NCI-H2171 (cell line): ENCODE data around the gene TMPRSS9.
"Not testable (repeated sequence)": the region's sequence is repeated elsewhere in the genome, so short reads cannot be mapped to it uniquely, and the experiment has no call there.

Experiments used
- DNase-seq: peaks from one replicate; lab custom pipeline; 2025; lab: John Stamatoyannopoulos, UW

Gene TMPRSS9

DNA sequence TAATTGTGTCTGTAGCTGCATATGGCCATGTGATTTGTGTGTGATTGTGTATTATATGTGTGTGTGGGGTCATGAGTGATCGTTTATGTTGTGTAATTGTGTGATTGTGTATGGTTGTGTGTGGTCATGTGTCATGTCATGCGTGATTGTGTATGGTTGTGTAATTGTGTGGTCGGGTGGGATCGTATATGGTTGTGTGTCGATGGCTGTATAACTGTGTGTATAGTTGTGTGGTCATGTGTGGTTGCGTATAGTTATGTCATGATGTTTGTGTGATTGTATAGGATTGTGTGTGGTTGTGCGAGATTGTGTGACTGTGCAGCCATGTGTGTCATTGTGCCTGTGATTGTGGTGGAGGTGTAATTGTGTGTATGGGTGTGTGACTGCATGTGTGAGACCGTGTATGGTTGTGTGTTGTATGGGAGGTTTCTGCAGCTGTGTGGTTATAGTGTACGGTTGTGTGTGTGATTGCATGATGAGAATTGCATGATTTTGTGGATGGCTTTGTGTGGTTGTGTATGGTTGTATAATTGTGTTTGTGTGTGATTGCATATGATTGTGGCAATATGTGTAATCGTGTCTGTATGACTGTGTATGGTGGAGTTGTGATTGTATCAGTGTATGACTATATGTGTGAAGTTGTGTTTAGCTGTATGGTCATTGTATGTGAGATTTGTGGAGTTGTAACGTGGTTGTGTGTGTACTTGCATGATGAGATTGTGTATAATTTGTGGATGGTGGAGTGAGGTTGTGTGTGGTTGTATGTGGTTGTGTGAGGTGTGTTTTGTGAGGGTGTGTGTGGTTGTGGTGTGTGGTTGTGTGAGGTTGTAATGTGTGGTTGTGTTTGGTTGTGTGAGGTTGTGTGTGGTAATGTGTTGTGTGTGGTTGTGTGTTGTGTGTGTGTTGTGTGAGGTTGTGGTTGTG lies 2.2 kb downstream of the TMPRSS9 start:
- DNase-seq = no peak

- DNase-seq = no peak
Observed at GRCh38 chr19:2362970-2363300, 2.9 kb downstream of the TMPRSS9 start.

- no peak for DNase-seq
Observed at GRCh38 chr19:2363419-2363818, 3.4 kb downstream of the TMPRSS9 start.

DNA sequence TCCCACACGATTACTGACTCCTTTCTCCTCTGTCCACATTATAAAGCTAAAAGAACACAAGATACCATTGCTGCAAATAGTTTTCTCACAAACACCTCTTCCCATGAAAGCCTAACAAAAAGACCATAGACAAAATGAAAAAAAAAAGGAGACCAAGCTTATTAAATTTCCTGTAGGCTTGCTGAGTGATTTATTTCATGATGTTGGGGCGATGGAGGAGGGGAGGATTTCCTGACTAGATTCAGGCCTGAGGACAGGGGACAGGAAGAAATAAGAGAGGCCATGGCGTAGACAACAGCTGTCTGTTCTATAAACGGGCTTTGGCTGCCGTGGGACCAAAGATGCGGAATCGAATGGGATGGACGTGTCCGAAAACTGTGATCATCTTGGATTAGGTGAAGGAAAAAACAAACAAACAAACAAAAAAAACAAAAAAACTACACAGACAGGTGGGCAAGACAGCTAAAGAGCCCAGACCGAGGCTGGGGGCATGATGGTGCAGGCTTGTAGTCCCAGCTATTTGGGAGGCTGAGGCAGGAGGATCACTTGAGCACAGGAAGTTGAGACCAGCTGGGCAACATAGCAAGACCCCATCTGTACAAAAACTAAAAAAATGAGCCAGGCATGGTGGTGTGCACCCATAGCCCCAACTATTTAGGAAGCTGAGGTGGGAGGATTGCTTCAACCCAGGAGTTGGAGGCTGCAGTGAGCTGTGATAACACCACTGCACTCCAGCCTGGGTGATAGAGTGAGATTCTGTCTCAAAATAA lies 5.3 kb downstream of the TMPRSS9 start:
- no peak for DNase-seq

DNA sequence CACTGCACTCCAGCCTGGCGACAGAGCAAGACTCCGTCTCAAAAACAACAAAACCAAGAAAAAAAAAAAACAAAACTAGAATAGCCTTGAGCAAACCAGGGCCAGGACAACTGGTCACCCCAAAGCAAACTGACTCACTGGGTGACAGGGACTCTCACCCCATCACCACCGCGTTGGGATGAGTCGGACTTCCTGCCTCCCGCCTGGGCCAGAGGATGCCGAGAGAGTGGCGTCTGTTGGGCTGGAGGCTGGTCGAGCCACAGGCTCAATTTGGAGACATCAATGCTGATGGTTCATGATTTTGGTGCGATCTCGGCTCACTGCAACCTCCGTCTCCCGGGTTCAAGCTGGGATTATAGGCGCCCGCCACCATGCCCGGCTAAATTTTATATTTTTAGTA lies 11.6 kb downstream of the TMPRSS9 start:
- DNase-seq = no peak

DNA sequence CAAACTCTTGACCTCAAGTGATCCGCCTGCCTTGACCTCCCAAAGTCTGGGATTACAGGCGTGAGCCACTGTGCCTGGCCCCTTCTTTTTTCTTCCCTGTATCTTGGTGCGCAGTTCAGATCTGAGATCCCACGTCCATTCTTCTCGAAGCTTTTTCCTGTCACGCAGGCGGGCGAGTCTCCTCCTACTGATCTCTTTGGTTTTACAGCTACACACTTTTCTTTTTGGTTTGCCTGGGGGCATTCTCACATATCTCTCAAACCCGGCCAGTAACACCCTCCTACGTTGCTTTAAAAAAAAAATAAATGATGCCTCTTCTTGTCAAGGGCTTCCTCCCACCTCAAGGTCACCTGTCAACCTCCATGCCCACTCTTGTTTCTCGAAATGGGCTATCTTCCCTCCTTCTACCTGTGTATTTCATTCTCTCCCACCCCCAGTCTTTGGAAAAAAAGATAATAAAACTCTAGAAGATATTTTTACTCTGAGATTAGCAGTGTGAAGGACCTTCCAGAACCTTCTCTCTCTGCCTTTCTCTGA lies 12.1 kb downstream of the TMPRSS9 start:
- no peak for DNase-seq

- DNase-seq = no peak
Observed at GRCh38 chr19:2374808-2375207, 14.7 kb downstream of the TMPRSS9 start.

DNA sequence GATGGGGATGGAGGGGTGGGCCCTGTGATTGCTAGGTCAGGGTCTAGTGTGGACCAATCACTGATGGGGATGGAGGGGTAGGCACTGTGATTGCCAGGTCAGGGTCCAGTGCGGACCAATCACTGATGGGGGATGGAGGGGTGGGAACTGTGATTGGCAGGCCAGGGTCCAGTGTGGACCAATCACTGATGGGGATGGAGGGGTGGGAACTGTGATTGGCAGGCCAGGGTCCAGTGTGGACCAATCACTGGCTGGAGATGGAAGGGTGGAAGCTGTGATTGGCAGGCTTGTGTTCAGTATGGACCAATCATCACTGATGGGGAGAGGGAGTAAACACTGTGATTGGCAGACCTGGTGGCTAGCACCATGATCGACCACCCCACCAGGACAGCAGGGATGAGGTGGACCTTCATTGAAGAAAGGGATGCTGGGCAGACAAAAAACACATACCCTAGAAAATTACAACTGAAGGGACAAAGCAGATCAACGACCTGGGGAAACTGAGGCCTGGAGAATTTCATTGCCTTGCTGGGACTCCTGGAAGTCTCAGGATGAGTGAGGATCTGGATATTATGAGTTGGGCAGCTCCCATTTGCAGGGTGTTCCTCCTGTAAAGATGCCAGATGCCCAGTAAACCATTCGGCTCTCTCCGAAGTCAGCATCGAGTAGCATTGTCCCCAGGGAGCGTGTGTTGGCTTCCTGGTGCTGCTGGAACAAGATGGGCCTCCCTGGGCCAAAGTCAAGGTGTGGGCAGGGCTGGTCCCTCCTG lies 15.5 kb downstream of the TMPRSS9 start:
- no peak for DNase-seq

- no peak for DNase-seq
Observed at GRCh38 chr19:2376784-2377519, 16.9 kb downstream of the TMPRSS9 start.

DNA sequence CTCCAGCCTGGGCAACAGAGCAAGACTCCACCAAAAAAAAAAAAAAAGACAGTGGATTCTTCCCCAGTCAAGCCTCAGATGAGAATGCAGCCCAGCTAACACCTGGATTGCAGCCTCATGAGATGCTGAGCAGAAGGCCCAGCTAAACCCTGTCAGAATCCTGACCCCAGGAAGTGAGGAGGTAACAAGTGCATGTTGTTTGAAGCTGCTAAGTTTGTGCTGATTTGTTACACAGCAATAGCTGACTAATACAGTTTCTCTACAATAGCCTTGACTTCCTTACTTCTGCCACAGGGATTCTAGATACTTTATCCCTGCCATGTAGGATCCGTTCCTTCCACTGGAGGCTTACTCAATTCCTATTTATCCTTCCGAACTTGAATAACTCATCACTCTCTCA lies 20.5 kb downstream of the TMPRSS9 start:
- no peak for DNase-seq

DNA sequence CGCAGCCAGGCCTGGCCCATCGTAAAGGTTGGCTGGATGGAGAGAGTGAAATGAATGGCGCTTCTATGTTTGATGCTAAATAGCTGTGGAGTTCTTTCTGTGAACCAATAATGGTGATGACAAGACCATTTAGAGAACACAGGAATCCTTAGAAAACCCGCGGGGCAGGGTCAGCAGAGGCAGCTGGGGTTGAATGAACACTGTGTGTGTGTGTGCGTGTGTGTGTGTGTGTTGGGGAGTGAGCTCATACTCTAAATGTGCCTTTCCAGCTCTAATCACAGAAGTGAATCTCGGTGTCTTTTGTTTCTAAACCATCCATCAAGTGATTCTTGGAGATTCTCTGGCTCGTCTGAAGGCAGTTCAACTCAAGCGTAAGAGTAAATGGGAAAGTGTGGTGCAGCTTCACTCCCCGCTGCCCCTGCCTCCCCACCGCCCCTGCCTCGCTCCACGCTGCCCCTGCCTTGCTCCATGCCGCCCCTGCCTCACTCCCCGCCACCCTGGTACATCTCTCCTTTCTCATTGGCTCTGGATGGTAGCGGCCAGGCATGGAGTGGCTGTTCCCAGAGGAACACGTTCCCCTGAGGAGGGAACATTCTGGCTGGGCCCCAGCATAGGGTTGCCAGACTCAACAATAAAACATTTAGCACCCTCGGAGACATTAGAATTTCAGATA lies 21.2 kb downstream of the TMPRSS9 start:
- DNase-seq = no peak

DNA sequence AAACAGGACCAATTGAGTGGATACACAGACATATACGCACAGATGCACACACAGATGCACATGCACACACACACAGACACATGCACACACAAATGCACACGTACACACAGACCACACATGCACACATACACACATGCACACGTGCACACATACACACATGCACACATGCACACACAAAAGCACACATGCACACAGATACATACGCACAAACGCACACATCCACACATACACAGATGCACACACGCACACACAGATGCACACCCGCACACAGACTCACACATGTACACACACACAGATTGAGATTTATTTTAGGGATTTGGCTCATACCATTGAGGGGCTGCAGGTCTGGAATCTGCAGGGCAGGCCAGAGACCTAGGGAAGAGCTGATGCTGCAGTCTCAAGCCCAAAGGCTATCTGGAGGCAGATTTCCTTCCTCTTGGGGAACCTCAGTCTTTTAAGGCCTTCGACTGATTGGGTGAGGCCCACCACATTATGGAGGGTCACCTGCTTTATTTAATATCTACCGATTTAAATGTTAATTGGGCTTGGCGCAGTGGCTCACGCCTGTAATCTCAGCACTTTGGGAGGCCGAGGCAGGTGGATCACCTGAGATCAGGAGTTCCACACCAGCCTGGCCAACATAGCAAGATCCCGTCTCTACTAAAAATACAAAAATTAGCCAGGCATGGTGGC lies 22.6 kb downstream of the TMPRSS9 start:
- no peak for DNase-seq

GRCh38 chr19:2385053-2385721 lies 25.1 kb downstream of the TMPRSS9 start:
- peak; percentile 95 for DNase-seq

DNA sequence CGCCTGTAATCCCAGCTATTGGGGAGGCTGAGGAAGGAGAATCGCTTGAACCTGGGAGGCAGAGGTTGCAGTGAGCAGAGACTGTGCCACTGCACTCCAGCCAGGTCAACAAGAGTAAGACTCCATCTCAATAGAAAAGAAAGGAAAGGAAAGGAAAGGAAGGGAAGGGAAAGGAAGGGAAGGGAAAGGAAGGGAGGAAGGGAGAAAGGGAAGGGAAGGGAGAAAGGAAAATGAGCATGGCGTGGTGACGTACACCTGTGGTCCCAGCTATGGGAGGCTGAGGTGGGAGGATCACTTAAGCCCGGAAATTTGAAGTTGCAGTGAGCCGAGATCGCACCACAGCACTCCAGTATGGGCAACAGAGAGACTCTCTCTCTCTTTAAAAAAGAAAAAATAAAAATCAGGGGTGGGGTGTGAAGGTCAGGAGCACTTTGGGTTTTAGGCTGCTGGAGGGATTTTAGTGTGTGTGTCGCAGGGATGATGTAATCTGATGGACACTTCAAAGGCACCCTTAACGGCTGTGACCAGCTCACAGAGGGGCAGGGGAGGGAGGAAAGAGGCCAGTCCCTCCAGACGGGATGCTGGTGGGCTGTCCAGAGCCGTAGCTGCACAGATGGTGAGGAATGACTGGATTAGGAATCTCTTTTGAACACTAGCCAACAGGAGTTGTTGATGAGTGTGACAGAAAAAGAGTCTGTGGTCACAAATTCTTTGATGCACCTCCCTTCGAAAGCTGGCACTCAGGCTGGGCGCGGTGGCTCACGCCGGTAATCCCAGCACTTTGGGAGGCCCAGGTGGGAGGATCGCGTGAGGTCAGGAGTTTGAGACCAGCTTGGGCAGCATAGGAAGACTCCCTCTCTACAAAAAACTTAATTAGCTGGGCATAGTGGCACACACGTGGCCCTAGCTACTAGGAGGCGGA lies 27.6 kb downstream of the TMPRSS9 start:
- no peak for DNase-seq

DNA sequence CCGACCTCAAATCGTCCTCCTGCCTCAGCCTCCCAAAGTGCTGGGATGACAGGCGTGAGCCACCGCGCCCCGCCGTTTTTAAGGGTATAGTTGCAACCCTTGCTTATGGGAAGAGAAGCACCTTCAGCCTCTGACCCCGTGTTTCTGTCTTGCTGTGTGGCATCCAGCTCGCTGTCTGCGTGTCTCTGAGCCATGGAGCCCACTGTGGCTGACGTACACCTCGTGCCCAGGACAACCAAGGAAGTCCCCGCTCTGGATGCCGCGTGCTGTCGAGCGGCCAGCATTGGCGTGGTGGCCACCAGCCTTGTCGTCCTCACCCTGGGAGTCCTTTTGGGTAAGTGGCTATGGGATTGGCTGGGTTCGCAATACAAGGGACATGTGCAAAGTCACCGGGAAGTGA lies 29.5 kb downstream of the TMPRSS9 start:
- DNase-seq = no peak

- peak; percentile 60 for DNase-seq
Observed at GRCh38 chr19:2391118-2391725, 31.2 kb downstream of the TMPRSS9 start.

DNA sequence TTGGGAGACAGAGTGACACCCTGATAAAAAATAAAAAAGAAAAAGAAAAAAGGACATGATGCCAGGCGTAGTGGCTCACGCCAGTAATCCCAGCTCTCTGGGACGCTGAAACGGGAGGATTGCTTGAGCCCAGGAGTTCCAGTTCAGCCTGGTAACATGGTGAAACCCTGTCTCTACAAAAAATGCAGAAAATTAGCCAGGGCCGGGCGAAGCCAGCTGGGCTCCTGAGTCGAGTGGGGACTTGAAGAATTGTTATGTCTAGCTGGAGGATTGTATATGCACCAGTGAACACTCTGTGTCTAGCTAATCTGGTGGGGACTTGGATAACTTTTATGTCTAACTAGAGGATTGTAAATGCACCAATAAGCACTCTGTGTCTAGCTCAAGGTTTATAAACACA lies 32.3 kb downstream of the TMPRSS9 start:
- DNase-seq = no peak

DNA sequence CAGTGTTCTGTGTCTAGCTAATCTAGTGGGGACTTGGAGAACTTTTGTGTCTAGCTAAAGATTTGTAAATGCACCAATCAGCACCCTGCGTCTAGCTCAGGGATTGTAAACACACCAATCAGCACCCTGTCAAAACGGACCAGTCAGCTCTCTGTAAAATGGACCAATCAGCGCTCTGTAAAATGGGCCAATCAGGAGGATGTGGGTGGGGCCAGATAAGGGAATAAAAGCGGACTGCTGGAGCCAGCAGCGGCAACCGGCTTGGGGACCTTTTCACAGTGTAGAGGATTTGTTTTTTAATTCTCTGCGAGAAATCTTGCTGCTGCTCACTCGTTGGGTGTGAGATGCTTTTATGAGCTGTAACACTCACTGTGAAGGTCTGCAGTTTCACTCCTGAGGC lies 32.8 kb downstream of the TMPRSS9 start:
- DNase-seq = not testable (repeated sequence)
